HEK293 (cell line): ENCODE data around the gene PRX.
A peak's percentile ranks its signal among the peaks of the same experiment; 100 is the strongest.

Experiments
- EGR2 ChIP-seq: fragments of 450-650 bp; formaldehyde crosslinking; IDR thresholded peaks from 2 replicates; pipeline ENCODE4 v1.5.1; 2016; ENCODE audit warnings: low read depth, missing biosample characterization, missing genetic modification characterization
- GFI1B ChIP-seq: fragments of 450-650 bp; formaldehyde crosslinking; IDR thresholded peaks from 2 replicates; pipeline ENCODE4 v1.5.1; 2016; ENCODE audit warnings: missing biosample characterization, missing genetic modification characterization
- HOXC10 ChIP-seq: sonication (generic); formaldehyde crosslinking; IDR thresholded peaks from 2 replicates; pipeline ENCODE4 v1.8.1; 2023; ENCODE audit warnings: mild to moderate bottlenecking, missing genetic modification reagents
- KLF10 ChIP-seq: fragments of 450-650 bp; IDR thresholded peaks from 2 replicates; pipeline ENCODE4 v1.5.1; 2018; ENCODE audit warnings: missing biosample characterization, mild to moderate bottlenecking, missing genetic modification characterization
- KLF9 ChIP-seq: fragments of 450-650 bp; formaldehyde crosslinking; IDR thresholded peaks from 2 replicates; pipeline ENCODE4 v1.5.1; 2016; ENCODE audit warnings: missing biosample characterization, missing genetic modification characterization, low read depth
- MYNN ChIP-seq: fragments of 450-650 bp; formaldehyde crosslinking; IDR thresholded peaks from 2 replicates; pipeline ENCODE4 v1.5.1; 2016; ENCODE audit warnings: missing biosample characterization, missing genetic modification characterization, borderline replicate concordance
- MZF1 ChIP-seq: fragments of 450-650 bp; formaldehyde crosslinking; IDR thresholded peaks from 2 replicates; pipeline ENCODE4 v1.5.1; 2017; ENCODE audit warnings: missing biosample characterization, missing genetic modification characterization, borderline replicate concordance
- PRDM4 ChIP-seq: fragments of 450-650 bp; formaldehyde crosslinking; IDR thresholded peaks from 2 replicates; pipeline ENCODE4 v1.5.1; 2017; ENCODE audit warnings: missing biosample characterization, missing genetic modification characterization
- PRDM6 ChIP-seq: fragments of 450-650 bp; formaldehyde crosslinking; IDR thresholded peaks from 2 replicates; pipeline ENCODE4 v1.5.1; 2017; ENCODE audit warnings: missing biosample characterization, missing genetic modification characterization
- SP7 ChIP-seq: fragments of 450-650 bp; formaldehyde crosslinking; IDR thresholded peaks from 2 replicates; pipeline ENCODE4 v1.5.1; 2016; ENCODE audit warnings: missing biosample characterization, missing genetic modification characterization
- TCF7L2 ChIP-seq: IDR thresholded peaks from 2 replicates; pipeline ENCODE4 v1.6.1; 2011; ENCODE audit warnings: low read depth, mild to moderate bottlenecking, inconsistent platforms, low read length, moderate library complexity, borderline replicate concordance
- YY2 ChIP-seq: fragments of 450-650 bp; formaldehyde crosslinking; IDR thresholded peaks from 2 replicates; pipeline ENCODE4 v1.5.1; 2016; ENCODE audit warnings: missing biosample characterization, missing genetic modification characterization
- ZBTB20 ChIP-seq: fragments of 450-650 bp; formaldehyde crosslinking; IDR thresholded peaks from 2 replicates; pipeline ENCODE4 v1.5.1; 2016; ENCODE audit warnings: missing biosample characterization, missing genetic modification characterization
- ZBTB21 ChIP-seq: fragments of 450-650 bp; formaldehyde crosslinking; IDR thresholded peaks from 2 replicates; pipeline ENCODE4 v1.5.1; 2017; ENCODE audit warnings: missing biosample characterization, missing genetic modification characterization
- ZFP37 ChIP-seq: fragments of 450-650 bp; formaldehyde crosslinking; IDR thresholded peaks from 2 replicates; pipeline ENCODE4 v1.5.1; 2016; ENCODE audit warnings: missing biosample characterization, missing genetic modification characterization
- ZNF132 ChIP-seq: fragments of 450-650 bp; formaldehyde crosslinking; IDR thresholded peaks from 2 replicates; pipeline ENCODE4 v1.5.1; 2017; ENCODE audit warnings: missing biosample characterization, missing genetic modification characterization, borderline replicate concordance
- ZNF175 ChIP-seq: fragments of 450-650 bp; formaldehyde crosslinking; IDR thresholded peaks from 2 replicates; pipeline ENCODE4 v1.5.1; 2016; ENCODE audit warnings: missing biosample characterization, missing genetic modification characterization
- ZNF223 ChIP-seq: fragments of 450-650 bp; formaldehyde crosslinking; IDR thresholded peaks from 2 replicates; pipeline ENCODE4 v1.5.1; 2016; ENCODE audit warnings: missing biosample characterization, missing genetic modification characterization
- ZNF239 ChIP-seq: fragments of 450-650 bp; formaldehyde crosslinking; IDR thresholded peaks from 2 replicates; pipeline ENCODE4 v1.5.1; 2016; ENCODE audit warnings: missing biosample characterization, missing genetic modification characterization
- ZNF302 ChIP-seq: fragments of 450-650 bp; formaldehyde crosslinking; IDR thresholded peaks from 2 replicates; pipeline ENCODE4 v1.5.1; 2016; ENCODE audit warnings: missing biosample characterization, missing genetic modification characterization, low read depth
- ZNF37A ChIP-seq: fragments of 450-650 bp; IDR thresholded peaks from 2 replicates; pipeline ENCODE4 v1.5.1; 2018; ENCODE audit warnings: missing biosample characterization, missing genetic modification characterization
- ZNF426 ChIP-seq: fragments of 450-650 bp; formaldehyde crosslinking; IDR thresholded peaks from 2 replicates; pipeline ENCODE4 v1.5.1; 2017; ENCODE audit warnings: missing biosample characterization, missing genetic modification characterization, mild to moderate bottlenecking, inconsistent platforms, moderate library complexity
- ZNF473 ChIP-seq: fragments of 450-650 bp; formaldehyde crosslinking; IDR thresholded peaks from 2 replicates; pipeline ENCODE4 v1.5.1; 2017; ENCODE audit warnings: missing biosample characterization, missing genetic modification characterization
- ZNF518A ChIP-seq: fragments of 450-650 bp; formaldehyde crosslinking; conservative IDR thresholded peaks from 2 replicates; pipeline ENCODE4 v1.5.1; 2016; ENCODE audit warnings: low read depth, missing biosample characterization, missing genetic modification characterization
- ZNF558 ChIP-seq: fragments of 450-650 bp; formaldehyde crosslinking; IDR thresholded peaks from 2 replicates; pipeline ENCODE4 v1.5.1; 2016; ENCODE audit warnings: missing biosample characterization, missing genetic modification characterization
- ZNF580 ChIP-seq: fragments of 450-650 bp; formaldehyde crosslinking; IDR thresholded peaks from 2 replicates; pipeline ENCODE4 v1.5.1; 2016; ENCODE audit warnings: missing biosample characterization, missing genetic modification characterization
- ZNF623 ChIP-seq: fragments of 450-650 bp; formaldehyde crosslinking; IDR thresholded peaks from 2 replicates; pipeline ENCODE4 v1.5.1; 2016; ENCODE audit warnings: missing biosample characterization, missing genetic modification characterization
- ZNF670 ChIP-seq: fragments of 450-650 bp; formaldehyde crosslinking; IDR thresholded peaks from 2 replicates; pipeline ENCODE4 v1.5.1; 2016; ENCODE audit warnings: missing biosample characterization, missing genetic modification characterization, low read depth
- ZNF76 ChIP-seq: fragments of 450-650 bp; formaldehyde crosslinking; IDR thresholded peaks from 2 replicates; pipeline ENCODE4; 2016; ENCODE audit warnings: low read depth, missing biosample characterization, missing genetic modification characterization, borderline replicate concordance
- ZNF785 ChIP-seq: fragments of 450-650 bp; formaldehyde crosslinking; IDR thresholded peaks from 2 replicates; pipeline ENCODE4 v1.5.1; 2016; ENCODE audit warnings: missing biosample characterization, missing genetic modification characterization
- ZSCAN23 ChIP-seq: fragments of 450-650 bp; formaldehyde crosslinking; IDR thresholded peaks from 2 replicates; pipeline ENCODE4 v1.5.1; 2016; ENCODE audit warnings: missing biosample characterization, missing genetic modification characterization

The PRX gene

GRCh38 chr19:40424637-40425449, 11.7 kb upstream of the PRX start (continued):
- TF ChIP-seq ZNF518A (tag by site-specific recombination) (no peak), ZFP37 (tag by site-specific recombination) (no peak; the same call in 1 of the 2 replicates), ZNF239 (tag by site-specific recombination) (no peak), TCF7L2 (no peak), ZNF473 (tag by site-specific recombination) (no peak), GFI1B (no peak), ZNF302 (tag by site-specific recombination) (no peak), ZNF558 (tag by site-specific recombination) (no peak), YY2 (tag by site-specific recombination) (no peak), ZNF132 (no peak), ZNF785 (no peak), SP7 (no peak), ZBTB20 (tag by site-specific recombination) (peak; percentile 96), ZNF623 (tag by site-specific recombination) (no peak), MYNN (tag by site-specific recombination) (no peak), ZSCAN23 (0 out of 2 replicates have a peak, but pooled peaks have one; percentile 1), PRDM6 (tag by site-specific recombination) (no peak), ZNF175 (tag by site-specific recombination) (no peak), ZNF76 (tag by site-specific recombination) (peak; percentile 89), ZNF223 (tag by site-specific recombination) (no peak; the same call in 1 of the 2 replicates), ZNF37A (tag by site-specific recombination) (no peak), MZF1 (tag by site-specific recombination) (no peak; the same call in 1 of the 2 replicates), ZNF426 (no peak), HOXC10 (no peak), ZBTB21 (tag by site-specific recombination) (no peak; the same call in 1 of the 2 replicates), ZNF670 (tag by site-specific recombination) (no peak), KLF9 (tag by site-specific recombination) (no peak), EGR2 (tag by site-specific recombination) (no peak), KLF10 (no peak), ZNF580 (tag by site-specific recombination) (no peak), PRDM4 (tag by site-specific recombination) (no peak; the same call in 1 of the 2 replicates)
